ENCODE data around the gene SAPCD1. TPM values are rescaled to one million over a fixed set of nuclear protein-coding genes. Genes with fewer than 3 reads are reported as not detected.

The SAPCD1 gene
- polyA plus RNA-seq, 1 of the 3 experiments (the other 2 are of a cell fraction), result 5.9 TPM

- TF ChIP-seq PBX3 (IDR thresholded peaks at IDR 0.05) (no peak), RCOR1 (IDR thresholded peaks at IDR 0.05; ENCODE audit: low read length) (no peak), CHD2 (IDR thresholded peaks at IDR 0.05; ENCODE audit: low read length, partially characterized antibody) (no peak)
These were observed 1.7 kb upstream of the SAPCD1 start (continued) for GRCh38 chr6:31760790-31761189.

- CTCF ChIA-PET, result no interaction called here
- no peaks in the 10 kb centered on the region for H3F3A ChIP-seq (replicated peaks; ENCODE audit: insufficient read depth)
- no peak overlapping the region for H2AFZ ChIP-seq (ENCODE audit: low read depth)
- no peaks in the 10 kb centered on the region for H3K9me3 ChIP-seq
- TF ChIP-seq MEF2A (IDR thresholded peaks at IDR 0.05; ENCODE audit: borderline replicate concordance, low read depth) (no peak), YY1 (IDR thresholded peaks at IDR 0.05; ENCODE audit: low read depth) (no peak), GATA2 (CRISPR knock-in tag; IDR thresholded peaks at IDR 0.05) (no peak), NRF1 (IDR thresholded peaks at IDR 0.05; ENCODE audit: low read depth, low read length) (no peak), SMC3 (IDR thresholded peaks at IDR 0.05; ENCODE audit: low read depth, low read length) (no peak), SIN3A (IDR thresholded peaks at IDR 0.05; ENCODE audit: borderline replicate concordance, low read depth, low read length) (no peak), FOSL2 (IDR thresholded peaks at IDR 0.05; ENCODE audit: borderline replicate concordance, low read depth) (no peak), PBX3 (IDR thresholded peaks at IDR 0.05) (no peak), GABPA (IDR thresholded peaks at IDR 0.05; ENCODE audit: low read depth) (no peak), POLR2AphosphoS5 (IDR thresholded peaks at IDR 0.05; ENCODE audit: low read depth, low read length) (no peak), TAF1 (IDR thresholded peaks at IDR 0.05; ENCODE audit: borderline replicate concordance, low read depth, low read length) (no peak)
- no peak overlapping the region for H3K27ac ChIP-seq (ENCODE audit: low read depth in 2 of 2, low read length in 1 of 2)
- H3K9ac ChIP-seq, result no peak overlapping the region
- POLR2A ChIA-PET, result no interaction called here
- no peaks in the 10 kb centered on the region for H3K9me2 ChIP-seq
- no peak overlapping the region for H3K4me3 ChIP-seq (ENCODE audit: low read depth in 2 of 2, low read length in 1 of 2)
- no peaks in the 10 kb centered on the region for H3K27me3 ChIP-seq (ENCODE audit: insufficient read depth)
- DNase-seq, result no peak
- peaks cover 0 to 5% of the 10 kb centered on the region in 2 experiments; a peak in 1 of 4 replicates for H3K4me1 ChIP-seq (ENCODE audit: control insufficient read depth in 1 of 2, insufficient read depth in 2 of 2, low read depth in 1 of 2, low read length in 1 of 2)
- H3K36me3 ChIP-seq (replicated peaks in 1 of 2; ENCODE audit: control insufficient read depth in 1 of 2, insufficient read depth in 2 of 2, low read length in 1 of 2), result no peaks in the 10 kb centered on the region
- no peaks in the 10 kb centered on the region for H4K20me1 ChIP-seq (ENCODE audit: insufficient read depth)
- H3K4me2 ChIP-seq, result no peak overlapping the region
- 98% methylated on average over 7 of the region's 8 CpGs for WGBS (ENCODE audit: low lambda C conversion rate)
- H3K79me2 ChIP-seq (ENCODE audit: insufficient read depth), result no peaks in the 10 kb centered on the region
These were observed 1.1 kb upstream of the SAPCD1 start for GRCh38 chr6:31761343-31761742.

- Histone ChIP-seq H3K4me2 (no peak overlapping the region), H3K27ac (ENCODE audit: low read depth in 2 of 2, low read length in 1 of 2) (no peak overlapping the region), H4K20me1 (ENCODE audit: insufficient read depth) (no peaks in the 10 kb centered on the region), H3F3A (replicated peaks; ENCODE audit: insufficient read depth) (no peaks in the 10 kb centered on the region), H3K27me3 (ENCODE audit: insufficient read depth) (no peaks in the 10 kb centered on the region), H3K79me2 (ENCODE audit: insufficient read depth) (no peaks in the 10 kb centered on the region), H3K9me2 (no peaks in the 10 kb centered on the region), H3K9ac (no peak overlapping the region), H3K9me3 (no peaks in the 10 kb centered on the region), H3K36me3 (replicated peaks in 1 of 2; ENCODE audit: control insufficient read depth in 1 of 2, insufficient read depth in 2 of 2, low read length in 1 of 2) (no peaks in the 10 kb centered on the region), H3K4me1 (ENCODE audit: control insufficient read depth in 1 of 2, insufficient read depth in 2 of 2, low read depth in 1 of 2, low read length in 1 of 2) (peaks cover 0 to 8% of the 10 kb centered on the region in 2 experiments; a peak in 1 of 4 replicates), H3K4me3 (ENCODE audit: low read depth in 2 of 2, low read length in 1 of 2) (no peak overlapping the region), H2AFZ (ENCODE audit: low read depth) (no peak overlapping the region)
- DNase-seq, result no peak
- WGBS (ENCODE audit: low lambda C conversion rate), result 100% methylated on average over 4 of the region's 8 CpGs
- POLR2A ChIA-PET, result no interaction called here
- CTCF ChIA-PET, result interaction anchor here (1.0 kb wide), 1 partner anchor 28 kb away, joined by 5 read pairs; no protein-coding TSS in a partner anchor
- TF ChIP-seq MEF2A (IDR thresholded peaks at IDR 0.05; ENCODE audit: borderline replicate concordance, low read depth) (no peak), PBX3 (IDR thresholded peaks at IDR 0.05) (no peak), ELF1 (IDR thresholded peaks at IDR 0.05) (no peak), FOSL2 (IDR thresholded peaks at IDR 0.05; ENCODE audit: borderline replicate concordance, low read depth) (no peak), IRF3 (IDR thresholded peaks at IDR 0.05; ENCODE audit: low read depth, low read length) (no peak), POLR2AphosphoS5 (IDR thresholded peaks at IDR 0.05; ENCODE audit: low read depth, low read length) (no peak), GATA2 (CRISPR knock-in tag; IDR thresholded peaks at IDR 0.05) (no peak), NFIC (IDR thresholded peaks at IDR 0.05; ENCODE audit: borderline replicate concordance) (no peak), NRF1 (IDR thresholded peaks at IDR 0.05; ENCODE audit: low read depth, low read length) (no peak), TCF12 (IDR thresholded peaks at IDR 0.05) (no peak), CTCF (IDR thresholded peaks at IDR 0.05) (no peak), YY1 (IDR thresholded peaks at IDR 0.05; ENCODE audit: low read depth) (no peak), FOXJ3 (CRISPR knock-in tag; IDR thresholded peaks at IDR 0.05) (no peak)
These were observed 592 bp downstream of the SAPCD1 start for GRCh38 chr6:31762878-31763618.
